Cardiac fibroblast (primary cell): ENCODE results near the gene RAB3GAP1.

Experiments used
- DNase-seq, 2 donors: peaks; one replicate each; pipeline versions ENCODE4 v3.0.0 to v3.0.0-alpha.2; 2010; ENCODE audit warnings: low read depth in 2 of 2
- H3K4me3 ChIP-seq, 2 donors: replicated peaks in 1 of 2; 1 replicate in 1 of 2; 2 replicates in 1 of 2; pipeline ENCODE4 v1.5.1; 2011; ENCODE audit warnings: low read depth in 2 of 2, low read length in 2 of 2, mild to moderate bottlenecking in 2 of 2, moderate library complexity in 1 of 2
- TF ChIP-seq, protein P1 (sequence below): IDR thresholded peaks from one replicate; pipeline ENCODE4 v1.5.1; 2011; ENCODE audit warnings: low read depth, mild to moderate bottlenecking, low read length, inconsistent platforms

RAB3GAP1 gene

GRCh38 chr2:135144343-135144742, 92.3 kb downstream of the RAB3GAP1 start:
- DNase-seq: peak in 1 of 2 donors; percentile 29
- H3K4me3 ChIP-seq: no peak overlapping the region
- TF ChIP-seq, protein P1, sequence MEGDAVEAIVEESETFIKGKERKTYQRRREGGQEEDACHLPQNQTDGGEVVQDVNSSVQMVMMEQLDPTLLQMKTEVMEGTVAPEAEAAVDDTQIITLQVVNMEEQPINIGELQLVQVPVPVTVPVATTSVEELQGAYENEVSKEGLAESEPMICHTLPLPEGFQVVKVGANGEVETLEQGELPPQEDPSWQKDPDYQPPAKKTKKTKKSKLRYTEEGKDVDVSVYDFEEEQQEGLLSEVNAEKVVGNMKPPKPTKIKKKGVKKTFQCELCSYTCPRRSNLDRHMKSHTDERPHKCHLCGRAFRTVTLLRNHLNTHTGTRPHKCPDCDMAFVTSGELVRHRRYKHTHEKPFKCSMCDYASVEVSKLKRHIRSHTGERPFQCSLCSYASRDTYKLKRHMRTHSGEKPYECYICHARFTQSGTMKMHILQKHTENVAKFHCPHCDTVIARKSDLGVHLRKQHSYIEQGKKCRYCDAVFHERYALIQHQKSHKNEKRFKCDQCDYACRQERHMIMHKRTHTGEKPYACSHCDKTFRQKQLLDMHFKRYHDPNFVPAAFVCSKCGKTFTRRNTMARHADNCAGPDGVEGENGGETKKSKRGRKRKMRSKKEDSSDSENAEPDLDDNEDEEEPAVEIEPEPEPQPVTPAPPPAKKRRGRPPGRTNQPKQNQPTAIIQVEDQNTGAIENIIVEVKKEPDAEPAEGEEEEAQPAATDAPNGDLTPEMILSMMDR: no peak

GRCh38 chr2:135149251-135149650, 97.2 kb downstream of the RAB3GAP1 start:
- TF ChIP-seq, protein P1: no peak
- DNase-seq: peak; percentile 49 to 58
- H3K4me3 ChIP-seq: no peak overlapping the region

DNA sequence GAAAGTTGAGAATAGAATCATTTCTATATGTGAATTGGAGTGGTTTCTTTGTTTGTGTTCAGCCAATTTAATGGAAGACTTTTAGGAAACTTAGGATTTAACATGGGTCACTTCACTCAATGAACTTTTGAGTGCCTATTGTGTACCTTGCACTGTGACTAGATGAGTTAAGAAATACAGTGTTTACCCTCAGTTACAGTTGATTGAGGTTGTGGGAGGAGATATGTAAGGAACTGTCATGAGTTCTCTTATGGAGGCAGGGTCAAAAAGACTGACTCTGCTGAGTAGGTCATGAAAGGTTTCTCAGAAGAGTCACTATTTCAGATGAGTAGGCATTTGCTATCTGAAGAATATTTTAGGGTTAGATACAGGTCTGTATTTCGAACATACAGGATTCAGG, 98.6 kb downstream of the RAB3GAP1 start:
- TF ChIP-seq, protein P1: no peak
- no peak for DNase-seq
- no peak overlapping the region for H3K4me3 ChIP-seq

- no peak overlapping the region for H3K4me3 ChIP-seq
- TF ChIP-seq, protein P1: no peak
- DNase-seq: no peak
Measured at GRCh38 chr2:135151615-135152014, 99.5 kb downstream of the RAB3GAP1 start.

GRCh38 chr2:135152361-135152760, 100.3 kb downstream of the RAB3GAP1 start:
- TF ChIP-seq, protein P1: no peak
- H3K4me3 ChIP-seq: no peak overlapping the region
- DNase-seq: no peak

GRCh38 chr2:135154962-135155361, 102.9 kb downstream of the RAB3GAP1 start:
- no peak for DNase-seq
- no peak overlapping the region for H3K4me3 ChIP-seq
- TF ChIP-seq, protein P1: no peak

GRCh38 chr2:135157856-135158255, 105.8 kb downstream of the RAB3GAP1 start:
- TF ChIP-seq, protein P1: no peak
- H3K4me3 ChIP-seq: no peak overlapping the region

More at GRCh38 chr2:135157856-135158255, 105.8 kb downstream of the RAB3GAP1 start:
- DNase-seq: no peak
